ENCODE results near the gene ZFAND2B.
"Not testable (repeated sequence)": the region's sequence is repeated elsewhere in the genome, so short reads cannot be mapped to it uniquely, and the experiment has no call there.

ZFAND2B gene

DNA sequence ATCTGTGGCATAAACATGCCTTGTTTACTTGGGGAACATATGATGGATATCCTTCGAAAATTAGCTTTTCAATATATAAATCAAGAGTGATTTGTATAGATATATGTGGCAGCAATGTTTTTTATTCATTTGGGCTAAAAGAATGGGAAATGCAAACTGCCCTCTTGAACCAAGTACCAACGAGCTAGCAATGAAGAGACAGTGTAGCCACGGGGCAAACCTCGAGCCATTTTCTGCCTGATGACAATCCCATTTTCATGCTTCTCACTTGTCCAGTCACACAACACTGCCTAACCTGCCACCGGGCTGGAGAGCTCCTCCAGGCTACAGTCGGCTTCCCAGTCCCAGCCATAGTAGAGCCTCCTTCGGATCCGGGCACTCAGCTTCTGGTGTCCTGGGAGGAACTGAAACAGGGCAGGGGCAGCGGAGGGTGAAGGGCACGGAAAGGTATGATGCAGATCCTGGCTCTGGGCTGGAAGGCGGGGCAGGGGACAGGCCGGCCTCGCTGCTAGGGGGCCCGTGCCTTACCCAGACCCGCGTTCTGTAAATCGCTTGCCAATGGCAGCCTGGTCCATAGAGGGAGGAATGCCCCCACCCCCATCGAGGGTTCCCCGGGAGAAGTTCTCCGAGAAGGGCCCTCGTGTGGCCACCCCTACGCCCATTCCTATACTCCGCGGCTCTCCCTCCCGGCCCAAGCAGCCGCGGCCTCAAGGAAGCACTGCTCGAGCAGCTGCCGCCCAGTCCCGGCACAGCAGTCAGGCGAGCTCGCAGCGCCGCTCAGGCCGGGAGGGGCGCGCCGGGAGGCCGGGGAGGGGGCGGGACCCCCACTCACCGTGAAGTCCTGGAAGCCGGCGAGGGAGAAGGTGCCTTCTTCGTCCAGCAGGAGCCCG lies 30.4 kb upstream of the ZFAND2B start:
- peak; percentile 62 for DNase-seq (ENCODE audit: low spot score)

DNA sequence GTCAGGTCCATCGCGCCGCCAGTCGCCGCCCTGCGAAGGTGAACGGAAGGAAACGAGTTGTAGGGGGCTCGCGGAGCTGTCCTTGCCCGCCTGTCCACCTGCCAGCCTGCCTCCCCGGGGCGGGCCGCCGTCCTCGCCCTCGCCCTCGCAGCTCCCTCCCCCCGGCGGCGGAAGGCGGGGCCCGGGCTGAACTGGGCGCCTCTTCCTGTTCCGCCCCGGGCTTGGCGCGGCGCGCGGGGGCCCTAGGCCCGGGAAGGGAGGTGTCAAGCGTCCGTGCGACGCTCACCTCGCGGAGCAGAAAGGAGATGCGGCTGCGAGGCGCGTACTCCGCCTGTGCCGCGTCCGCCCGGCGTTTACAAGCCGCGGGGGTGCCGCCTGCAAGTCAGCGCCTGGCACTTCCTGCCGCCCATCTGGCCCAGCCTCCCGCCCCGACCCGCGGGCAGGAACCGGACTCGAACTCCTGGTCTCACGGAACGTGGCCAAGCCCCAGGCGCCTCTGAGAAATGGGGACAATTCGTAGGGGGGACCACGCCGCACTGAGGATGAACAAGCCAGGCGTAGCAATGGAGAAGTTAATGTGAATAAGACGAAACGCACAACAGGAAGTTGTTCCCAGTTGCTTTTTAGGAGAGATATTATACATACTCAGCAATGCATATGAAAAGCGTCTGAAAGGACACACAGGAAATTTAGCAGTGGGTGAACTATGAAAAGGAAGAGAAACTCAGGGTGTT lies 29.6 kb upstream of the ZFAND2B start, which contains the start of gene CNPPD1:
Gene CNPPD1, minus strand, starts transcription at position 108 of the 734 bp plus-strand sequence. Its CDS starts 97 bp downstream, at position 11.
- DNase-seq (ENCODE audit: low spot score) = peak; percentile 89

DNA sequence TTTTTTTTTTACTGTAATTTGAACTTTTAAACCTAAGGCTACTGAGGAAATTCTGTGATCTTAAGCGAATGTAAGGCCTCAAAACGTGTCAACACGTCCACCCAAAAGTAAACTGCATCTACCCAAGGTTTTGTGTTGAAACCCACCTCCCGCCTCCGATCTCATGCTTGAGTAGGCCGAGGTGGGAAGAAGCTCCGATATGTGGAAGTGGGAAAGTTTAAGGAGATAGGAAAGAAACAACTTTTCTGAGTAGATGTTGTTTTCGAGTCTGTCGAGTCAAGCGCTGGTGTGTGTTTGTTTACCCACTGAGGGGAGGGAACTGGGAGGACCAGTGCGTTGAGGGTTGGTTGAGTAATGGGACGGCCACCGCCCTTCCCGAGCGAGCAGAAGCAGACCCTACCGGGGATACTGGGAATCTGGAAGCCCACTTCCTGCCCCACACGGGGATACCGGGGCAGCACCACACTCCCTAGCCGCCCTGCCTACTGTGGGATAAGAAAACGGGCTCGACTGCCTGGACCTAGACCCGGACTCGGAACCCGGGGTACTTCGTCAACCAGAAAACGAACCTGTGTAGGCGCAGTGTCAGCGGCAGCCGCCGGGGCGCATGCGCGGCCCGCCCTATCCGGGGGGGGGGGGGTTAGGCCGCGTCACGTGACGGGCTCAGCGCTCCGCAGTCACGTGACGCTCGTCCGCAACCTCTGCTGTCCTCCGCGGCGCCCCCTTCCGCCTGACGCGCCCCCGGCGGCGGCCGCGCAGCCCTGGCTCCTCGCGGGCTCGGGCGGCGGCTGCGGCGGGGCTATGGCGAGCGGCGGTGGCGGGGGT lies 28.8 kb upstream of the ZFAND2B start, which contains the start of gene RETREG2:
Gene RETREG2, plus strand, starts transcription at position 724 of the 825 bp plus-strand sequence. Its CDS starts 78 bp downstream, at position 802.
- DNase-seq (ENCODE audit: low spot score) = peak; percentile 90

DNA sequence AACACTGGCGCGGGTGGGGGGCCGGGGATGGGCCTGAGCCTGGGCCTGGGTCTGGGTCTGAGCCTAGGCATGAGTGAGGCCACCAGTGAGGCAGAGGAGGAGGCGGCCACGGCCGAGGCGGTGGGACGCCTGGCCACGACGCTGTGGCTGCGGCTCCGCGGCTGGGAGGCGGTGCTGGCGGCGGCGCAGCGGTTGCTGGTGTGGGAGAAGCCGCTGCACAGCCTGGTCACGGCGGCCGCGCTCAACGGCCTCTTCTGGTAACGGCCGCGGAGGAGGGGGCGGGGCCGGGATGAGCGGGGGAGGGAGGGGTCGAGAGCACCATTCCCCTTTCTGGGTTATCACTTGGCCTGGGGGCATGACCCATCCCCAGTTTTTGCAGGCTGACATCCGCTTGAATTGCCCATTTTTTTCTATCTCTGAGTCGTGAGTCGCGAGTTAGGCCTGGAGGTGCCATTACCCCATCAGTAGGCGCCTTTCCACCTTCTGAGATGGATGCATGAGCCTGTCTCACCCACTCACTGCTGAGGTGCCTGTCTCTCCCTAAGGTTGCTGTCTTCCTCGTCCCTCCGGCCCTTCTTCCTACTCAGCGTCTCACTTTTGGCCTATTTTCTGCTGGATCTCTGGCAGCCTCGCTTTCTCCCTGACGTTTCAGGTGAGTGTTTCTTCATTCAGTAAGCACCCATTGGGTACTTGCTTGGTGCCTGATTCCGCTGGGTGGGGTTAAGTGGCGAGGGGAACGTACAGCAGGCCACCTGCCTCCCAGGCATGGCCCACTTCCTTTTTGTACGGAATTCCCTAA lies 28.0 kb upstream of the ZFAND2B start:
- DNase-seq (ENCODE audit: low spot score) = peak; percentile 31

DNA sequence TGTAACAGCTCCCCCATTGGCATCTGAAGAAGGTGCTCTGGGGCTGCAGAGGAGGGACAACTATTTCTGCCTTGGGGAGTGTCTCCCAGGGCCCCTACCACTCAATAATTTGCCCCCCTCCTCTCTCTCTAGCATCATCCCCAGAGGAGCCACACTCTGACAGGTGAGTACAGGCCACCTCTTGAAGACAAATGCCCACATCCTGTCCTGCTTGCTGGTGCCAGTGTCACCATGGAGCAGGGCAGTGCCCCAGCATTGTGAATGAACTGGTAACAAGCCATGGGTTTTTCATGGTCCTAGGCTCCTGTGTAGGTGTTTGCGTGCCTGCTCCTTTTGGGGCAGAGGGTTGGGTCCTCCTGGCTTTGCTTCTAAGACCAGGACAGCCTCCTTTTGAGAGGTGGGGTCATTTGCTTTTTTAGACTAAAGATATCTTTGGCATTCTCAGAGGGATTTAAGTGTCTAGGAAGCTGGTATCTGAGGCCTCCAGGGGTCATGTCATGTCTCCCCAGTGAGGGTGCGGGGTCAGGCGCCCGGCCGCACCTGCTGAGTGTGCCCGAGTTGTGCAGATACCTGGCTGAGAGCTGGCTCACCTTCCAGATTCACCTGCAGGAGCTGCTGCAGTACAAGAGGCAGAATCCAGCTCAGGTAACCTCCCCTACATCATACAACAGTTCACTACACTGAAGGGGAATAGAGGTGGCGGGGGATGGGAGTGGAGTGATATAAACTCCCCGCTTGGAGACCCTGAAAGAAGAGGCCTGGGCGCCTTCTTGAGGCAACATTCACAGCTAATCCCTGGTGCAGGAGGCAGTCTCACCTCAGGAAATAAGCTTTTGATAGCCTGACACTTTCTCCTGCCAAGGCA lies 26.7 kb upstream of the ZFAND2B start:
- no peak for DNase-seq (ENCODE audit: low spot score)

DNA sequence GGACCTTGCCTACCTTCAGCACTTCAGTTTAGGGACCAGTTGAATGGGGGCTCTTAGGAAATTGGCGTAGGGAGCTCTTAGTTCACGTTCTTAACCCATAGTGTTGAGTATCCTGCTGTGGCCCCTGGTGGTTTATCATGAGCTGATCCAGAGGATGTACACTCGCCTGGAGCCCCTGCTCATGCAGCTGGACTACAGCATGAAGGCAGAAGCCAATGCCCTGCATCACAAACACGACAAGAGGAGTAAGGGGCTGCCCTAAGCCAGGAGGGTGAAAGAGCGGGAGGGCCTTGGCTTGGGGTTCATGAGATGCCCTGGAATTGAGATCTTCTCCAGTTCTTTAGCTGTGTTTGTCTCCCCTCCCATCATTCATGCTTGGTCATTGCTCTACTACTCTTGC lies 25.6 kb upstream of the ZFAND2B start:
- DNase-seq (ENCODE audit: low spot score) = no peak

DNA sequence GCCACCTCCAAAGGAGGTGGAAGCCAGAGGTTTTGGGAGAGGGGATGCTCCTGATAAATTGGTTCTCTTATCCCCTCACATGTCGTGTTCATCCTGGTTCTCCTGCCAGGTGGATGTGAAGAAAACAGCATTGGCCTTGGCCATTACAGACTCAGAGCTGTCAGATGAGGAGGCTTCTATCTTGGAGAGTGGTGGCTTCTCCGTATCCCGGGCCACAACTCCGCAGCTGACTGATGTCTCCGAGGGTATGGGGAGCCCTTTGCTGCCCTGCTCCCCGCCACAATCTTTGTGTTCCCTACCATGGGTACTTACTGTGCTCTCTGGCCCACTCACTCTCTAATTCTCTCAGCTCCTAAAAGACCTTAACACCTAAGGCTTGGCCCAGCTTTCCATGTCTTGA lies 25.1 kb upstream of the ZFAND2B start:
- no peak for DNase-seq (ENCODE audit: low spot score)

DNA sequence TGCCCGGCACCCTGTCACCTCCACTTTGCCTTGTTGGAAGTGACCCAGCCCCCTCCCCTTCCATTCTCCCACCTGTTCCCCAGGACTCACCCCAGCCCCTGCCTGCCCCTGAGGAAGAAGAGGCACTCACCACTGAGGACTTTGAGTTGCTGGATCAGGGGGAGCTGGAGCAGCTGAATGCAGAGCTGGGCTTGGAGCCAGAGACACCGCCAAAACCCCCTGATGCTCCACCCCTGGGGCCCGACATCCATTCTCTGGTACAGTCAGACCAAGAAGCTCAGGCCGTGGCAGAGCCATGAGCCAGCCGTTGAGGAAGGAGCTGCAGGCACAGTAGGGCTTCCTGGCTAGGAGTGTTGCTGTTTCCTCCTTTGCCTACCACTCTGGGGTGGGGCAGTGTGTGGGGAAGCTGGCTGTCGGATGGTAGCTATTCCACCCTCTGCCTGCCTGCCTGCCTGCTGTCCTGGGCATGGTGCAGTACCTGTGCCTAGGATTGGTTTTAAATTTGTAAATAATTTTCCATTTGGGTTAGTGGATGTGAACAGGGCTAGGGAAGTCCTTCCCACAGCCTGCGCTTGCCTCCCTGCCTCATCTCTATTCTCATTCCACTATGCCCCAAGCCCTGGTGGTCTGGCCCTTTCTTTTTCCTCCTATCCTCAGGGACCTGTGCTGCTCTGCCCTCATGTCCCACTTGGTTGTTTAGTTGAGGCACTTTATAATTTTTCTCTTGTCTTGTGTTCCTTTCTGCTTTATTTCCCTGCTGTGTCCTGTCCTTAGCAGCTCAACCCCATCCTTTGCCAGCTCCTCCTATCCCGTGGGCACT lies 24.0 kb upstream of the ZFAND2B start:
- no peak for DNase-seq (ENCODE audit: low spot score)

DNA sequence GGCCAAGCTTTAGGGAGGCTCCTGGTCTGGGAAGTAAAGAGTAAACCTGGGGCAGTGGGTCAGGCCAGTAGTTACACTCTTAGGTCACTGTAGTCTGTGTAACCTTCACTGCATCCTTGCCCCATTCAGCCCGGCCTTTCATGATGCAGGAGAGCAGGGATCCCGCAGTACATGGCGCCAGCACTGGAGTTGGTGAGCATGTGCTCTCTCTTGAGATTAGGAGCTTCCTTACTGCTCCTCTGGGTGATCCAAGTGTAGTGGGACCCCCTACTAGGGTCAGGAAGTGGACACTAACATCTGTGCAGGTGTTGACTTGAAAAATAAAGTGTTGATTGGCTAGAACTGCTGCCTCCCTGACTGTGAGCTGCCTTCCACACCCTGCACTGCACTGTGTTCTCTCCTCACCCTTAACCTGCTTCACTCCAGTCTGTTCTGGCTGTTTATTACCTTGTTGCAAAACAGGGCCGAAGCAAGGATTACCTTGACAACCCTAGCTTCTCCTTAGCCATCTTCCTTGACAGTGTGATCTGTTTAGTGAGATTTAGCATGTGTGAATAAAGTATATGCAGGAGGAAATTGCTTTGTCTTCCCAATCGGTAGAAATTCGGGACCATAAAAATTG lies 23.3 kb upstream of the ZFAND2B start:
- DNase-seq (ENCODE audit: low spot score) = no peak

DNA sequence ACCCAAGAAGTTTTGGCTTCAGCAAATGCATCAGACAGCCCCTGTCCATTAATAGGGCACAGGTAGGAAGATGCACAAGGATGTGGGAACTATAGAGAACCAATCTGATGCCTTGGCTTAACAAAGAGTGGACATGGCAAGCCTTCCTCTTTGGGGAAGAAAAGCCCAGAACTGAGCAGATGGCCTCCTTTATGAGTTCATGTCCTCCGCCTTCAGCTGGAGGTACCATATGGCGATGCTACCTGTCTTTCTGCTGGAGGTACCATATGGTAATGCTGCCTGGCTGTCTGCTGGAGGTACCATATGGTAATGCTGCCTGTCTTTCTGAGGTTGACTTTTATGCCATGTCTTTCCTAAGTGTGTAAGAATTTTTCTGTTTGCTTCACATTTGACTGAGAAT lies 22.5 kb upstream of the ZFAND2B start:
- DNase-seq (ENCODE audit: low spot score) = no peak

DNA sequence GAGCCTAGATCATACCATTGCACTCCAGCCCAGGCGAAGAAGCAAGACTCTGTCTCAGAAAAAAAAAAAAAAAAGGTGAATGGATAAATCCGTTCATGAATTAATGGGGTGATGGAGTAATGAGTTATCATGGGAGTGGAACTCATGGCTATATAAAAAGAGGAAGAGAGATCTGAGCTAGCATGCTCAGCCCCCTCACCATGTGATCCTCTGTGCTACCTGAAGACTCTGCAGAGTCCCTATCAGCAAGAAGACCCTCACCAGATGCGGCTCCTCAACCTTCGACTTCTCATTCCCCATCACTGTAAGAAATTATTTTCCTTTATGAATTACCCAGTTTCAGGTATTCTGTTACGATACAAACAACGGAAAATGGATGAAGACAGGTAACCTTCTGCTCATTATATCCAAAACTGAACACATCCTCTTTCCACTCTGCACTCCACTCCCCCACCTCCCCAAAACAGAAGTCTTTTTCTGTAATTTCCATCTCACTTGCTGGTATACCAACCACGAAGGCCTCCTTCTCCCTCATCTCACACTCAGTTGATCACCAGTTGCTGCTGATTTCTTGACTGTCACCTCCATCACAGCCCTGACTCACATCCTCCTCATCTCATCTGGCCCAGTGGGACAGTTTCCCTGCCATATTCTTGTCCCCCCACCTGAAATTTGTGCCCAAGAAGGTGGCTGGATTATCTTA lies 19.7 kb upstream of the ZFAND2B start:
- DNase-seq (ENCODE audit: low spot score) = no peak

DNA sequence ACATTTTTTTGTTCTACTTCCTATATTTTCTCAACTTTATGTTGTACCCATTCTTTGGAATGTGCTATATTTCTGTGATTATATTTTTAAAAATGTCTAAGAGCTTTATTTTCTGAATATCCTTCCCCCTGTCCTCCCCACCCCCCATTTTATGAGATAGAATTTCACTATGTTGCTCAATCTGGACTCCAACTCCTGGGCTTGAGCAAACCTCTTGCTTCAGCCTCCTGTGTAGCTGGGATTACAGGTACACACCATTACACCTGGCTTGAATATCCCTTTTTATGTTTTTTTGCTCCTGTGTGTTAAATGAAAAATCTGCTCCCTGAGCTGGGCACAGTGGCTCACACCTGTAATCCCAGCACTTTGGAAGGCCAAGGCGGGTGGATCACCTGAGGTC lies 9.2 kb upstream of the ZFAND2B start:
- no peak for DNase-seq (ENCODE audit: low spot score)

DNA sequence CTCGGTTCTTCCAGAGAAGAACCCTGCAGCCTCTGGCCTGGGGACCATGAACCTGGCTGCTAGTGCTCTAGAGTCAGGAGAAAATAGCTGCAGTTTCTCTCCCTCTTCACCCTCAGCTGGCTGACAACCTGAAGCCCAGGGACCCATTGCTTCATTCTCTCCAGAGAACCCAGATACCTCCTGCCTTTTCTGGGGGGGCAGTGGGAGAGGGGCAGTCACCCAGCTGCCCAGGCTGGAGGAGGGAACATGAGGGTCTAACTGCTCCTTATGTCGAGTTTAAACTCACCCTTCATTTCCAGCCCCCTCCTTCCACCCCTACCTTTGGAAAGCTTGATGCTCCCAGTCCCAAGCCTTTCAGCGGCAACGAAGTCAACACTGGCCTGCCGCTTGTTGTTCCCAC lies 7.6 kb upstream of the ZFAND2B start:
- DNase-seq (ENCODE audit: low spot score) = no peak

DNA sequence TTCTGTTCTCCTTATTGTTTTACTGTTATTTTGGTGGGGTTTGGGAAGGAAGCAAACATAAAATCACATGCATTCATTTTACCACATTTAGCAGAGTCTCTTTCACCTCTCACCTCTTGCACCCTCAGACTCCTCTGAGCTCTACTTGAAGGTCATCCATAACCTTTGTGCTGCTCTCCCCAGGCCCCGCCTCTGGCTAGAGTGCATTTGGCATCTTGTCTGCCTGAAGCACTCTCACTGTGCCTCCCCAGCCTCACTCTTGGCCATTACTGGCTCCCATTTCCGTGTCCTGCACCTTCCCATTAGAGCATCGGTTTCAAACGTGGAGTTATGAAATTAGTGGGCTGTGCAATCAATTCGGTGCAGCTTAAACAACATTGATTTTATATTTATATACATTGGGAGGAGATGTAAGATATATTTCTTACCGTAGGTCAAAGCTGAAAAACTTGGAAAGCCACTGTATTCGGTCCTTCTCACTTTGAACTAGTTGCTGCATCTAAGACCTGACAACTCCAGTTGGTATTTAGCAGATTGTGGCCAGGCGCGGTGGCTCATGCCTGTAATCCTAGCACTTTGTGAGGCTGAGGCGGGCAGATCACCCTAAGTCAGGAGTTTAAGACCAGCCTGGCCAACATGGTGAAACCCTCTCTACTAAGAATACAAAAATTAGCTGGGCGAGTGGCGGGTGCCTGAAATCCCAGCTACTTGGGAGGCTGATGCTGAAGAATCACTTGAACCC lies 6.9 kb upstream of the ZFAND2B start:
- no peak for DNase-seq (ENCODE audit: low spot score)

DNA sequence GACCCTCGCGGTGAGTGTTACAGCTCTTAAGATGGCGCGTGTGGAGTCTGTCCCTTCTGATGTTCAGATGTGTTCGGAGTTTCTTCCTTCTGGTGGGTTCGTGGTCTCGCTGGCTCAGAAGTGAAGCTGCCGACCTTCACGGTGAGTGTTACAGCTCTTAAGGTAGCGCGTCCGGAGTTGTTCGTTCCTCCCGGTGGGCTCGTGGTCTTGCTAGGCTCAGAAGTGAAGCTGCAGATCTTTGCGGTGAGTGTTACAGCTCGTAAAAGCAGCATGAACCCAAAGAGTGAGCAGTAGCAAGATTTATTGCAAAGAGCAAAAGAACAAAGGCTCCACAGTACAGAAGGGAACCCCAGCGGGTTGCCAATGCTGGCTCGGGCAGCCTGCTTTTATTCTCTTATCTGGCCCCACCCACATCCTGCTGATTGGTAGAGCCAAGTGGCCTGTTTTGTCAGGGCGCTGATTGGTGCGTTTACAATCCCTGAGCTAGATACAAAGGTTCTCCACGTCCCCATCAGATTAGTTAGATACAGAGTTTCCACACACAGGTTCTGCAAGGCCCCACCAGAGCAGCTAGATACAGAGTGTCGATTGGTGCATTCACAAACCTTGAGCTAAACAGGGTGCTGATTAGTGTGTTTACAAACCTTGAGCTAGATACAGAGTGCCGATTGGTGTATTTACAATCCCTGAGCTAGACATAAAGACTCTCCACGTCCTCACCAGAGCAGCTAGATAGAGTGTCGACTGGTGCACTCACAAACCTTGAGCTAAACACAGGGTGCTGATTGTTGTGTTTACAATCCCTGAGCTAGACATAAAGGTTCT lies 5.9 kb upstream of the ZFAND2B start:
- not testable (repeated sequence) for DNase-seq (ENCODE audit: low spot score)

DNA sequence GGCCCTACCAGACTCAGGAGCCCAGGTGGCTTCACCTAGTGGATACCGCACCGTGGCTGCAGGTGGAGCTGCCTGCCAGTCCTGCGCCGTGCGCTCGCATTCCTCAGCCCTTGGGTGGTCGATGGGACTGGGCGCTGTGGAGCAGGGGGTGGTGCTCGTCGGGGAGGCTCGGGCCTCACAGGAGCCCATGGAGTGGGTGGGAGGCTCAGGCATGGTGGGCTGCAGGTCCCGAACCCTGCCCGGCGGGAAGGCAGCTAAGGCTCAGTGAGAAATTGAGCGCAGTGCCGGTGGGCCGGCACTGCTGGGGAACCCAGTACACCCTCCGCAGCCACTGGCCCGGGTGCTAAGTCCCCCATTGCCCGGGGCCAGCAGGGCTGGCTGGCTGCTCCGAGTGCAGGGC lies 5.3 kb upstream of the ZFAND2B start:
- not testable (repeated sequence) for DNase-seq (ENCODE audit: low spot score)
